ENCODE results near the gene FNDC7.

GRCh38 chr1:108715932-108716331 lies 3.2 kb downstream of the FNDC7 start:
- TF ChIP-seq POLR2A (conservative IDR thresholded peaks at IDR 0.05): no peak
- TF ChIP-seq EZH2 (IDR thresholded peaks at IDR 0.05; ENCODE audit: borderline replicate concordance, low read depth, low read length): no peak
- no peak for TF ChIP-seq POLR2AphosphoS5 (IDR thresholded peaks at IDR 0.05; ENCODE audit: control insufficient read depth, insufficient read depth, low read depth, low read length)
- TF ChIP-seq L3MBTL2 (IDR thresholded peaks at IDR 0.05): no peak
- TF ChIP-seq NRF1 (conservative IDR thresholded peaks at IDR 0.05 in 1 of 2, IDR thresholded peaks at IDR 0.05 in 1 of 2): no peak
- TF ChIP-seq CC2D1A (IDR thresholded peaks at IDR 0.05): no peak
